SIG-M5 (cell line): ENCODE results near the gene NFIL3.

Source experiments
- DNase-seq: peaks from one replicate; lab custom pipeline; 2025; lab: John Stamatoyannopoulos, UW

Gene NFIL3

GRCh38 chr9:91421971-91422757 lies 1.5 kb downstream of the NFIL3 start:
- DNase-seq = no peak

- DNase-seq = no peak
Observed at GRCh38 chr9:91421128-91421765, 2.4 kb downstream of the NFIL3 start.

- DNase-seq = no peak
Observed at GRCh38 chr9:91420501-91421127, 3.0 kb downstream of the NFIL3 start.

GRCh38 chr9:91419222-91420191 lies 4.1 kb downstream of the NFIL3 start:
- peak; percentile 43 for DNase-seq

GRCh38 chr9:91418215-91418610 lies 5.4 kb downstream of the NFIL3 start:
- no peak for DNase-seq

- DNase-seq = no peak
Observed at GRCh38 chr9:91417602-91418214, 5.9 kb downstream of the NFIL3 start.

- DNase-seq = no peak
Observed at GRCh38 chr9:91416096-91416712, 7.4 kb downstream of the NFIL3 start.

GRCh38 chr9:91415290-91415689 lies 8.3 kb downstream of the NFIL3 start:
- peak; percentile 68 for DNase-seq

GRCh38 chr9:91412941-91413340 lies 10.7 kb downstream of the NFIL3 start:
- DNase-seq = no peak

GRCh38 chr9:91411096-91411771 lies 12.4 kb downstream of the NFIL3 start:
- peak; percentile 24 for DNase-seq

- DNase-seq = no peak
Observed at GRCh38 chr9:91410161-91410560, 13.5 kb downstream of the NFIL3 start.

GRCh38 chr9:91408475-91408874 lies 15.2 kb downstream of the NFIL3 start:
- no peak for DNase-seq

- no peak for DNase-seq
Observed at GRCh38 chr9:91407580-91408318, 15.9 kb downstream of the NFIL3 start.

- DNase-seq = no peak
Observed at GRCh38 chr9:91405343-91406077, 18.1 kb downstream of the NFIL3 start.

- no peak for DNase-seq
Observed at GRCh38 chr9:91403665-91404543, 19.7 kb downstream of the NFIL3 start.

- DNase-seq = no peak
Observed at GRCh38 chr9:91398926-91399325, 24.7 kb downstream of the NFIL3 start.

- peak; percentile 41 for DNase-seq
Observed at GRCh38 chr9:91395553-91396471, 27.8 kb downstream of the NFIL3 start.
